Esophagus (tissue), 2 donors: ENCODE measurements around the gene ZNF8. TPM values are rescaled to one million over a fixed set of nuclear protein-coding genes. Genes with fewer than 3 reads are reported as not detected.
"Not testable (repeated sequence)": the region's sequence is repeated elsewhere in the genome, so short reads cannot be mapped to it uniquely, and the experiment has no call there.

Experiments
- H3K27ac ChIP-seq, 2 donors: one replicate each; pipeline ENCODE4 v1.5.1; 2013; ENCODE audit warnings: low read depth in 2 of 2, mild to moderate bottlenecking in 2 of 2, inconsistent platforms in 1 of 2, low read length in 1 of 2, moderate library complexity in 1 of 2
- H3K27me3 ChIP-seq, 2 donors: one replicate each; pipeline ENCODE4 v1.6.1; 2013; ENCODE audit warnings: low read length in 2 of 2, control low read depth in 1 of 2, mild to moderate bottlenecking in 1 of 2; ENCODE audit not compliant: insufficient read depth in 2 of 2, control insufficient read depth in 1 of 2
- H3K36me3 ChIP-seq, 2 donors: one replicate each; pipeline ENCODE4 v1.6.1; 2013; ENCODE audit warnings: low read length in 1 of 2; ENCODE audit not compliant: control insufficient read depth in 2 of 2, insufficient read depth in 2 of 2
- H3K4me1 ChIP-seq, 2 donors: one replicate each; pipeline ENCODE4 v1.6.1; 2013; ENCODE audit warnings: low read length in 1 of 2; ENCODE audit not compliant: control insufficient read depth in 2 of 2, insufficient read depth in 2 of 2
- H3K4me3 ChIP-seq, 2 donors: one replicate each; pipeline ENCODE4 v1.5.1; 2013; ENCODE audit warnings: low read length in 2 of 2, mild to moderate bottlenecking in 2 of 2, low read depth in 1 of 2, moderate library complexity in 1 of 2
- H3K9me3 ChIP-seq, 2 donors: one replicate each; pipeline ENCODE4 v1.6.1; 2013; ENCODE audit warnings: mild to moderate bottlenecking in 2 of 2, low read depth in 1 of 2, low read length in 1 of 2, moderate library complexity in 1 of 2; ENCODE audit not compliant: control insufficient read depth in 2 of 2, insufficient read depth in 1 of 2
- WGBS, 2 donors: extraction: QIAGEN DNeasy Blood & Tissue Kit; methylation state at CpG; one replicate each; pipeline ENCODE4 v1.1.7; 2013; 5-methylcytosine and 5-hydroxymethylcytosine counted together
- polyA plus RNA-seq, 2 donors: library from polyadenylated mRNA; stranded (reverse); fragments of 200-250 nt; gene quantifications; one replicate each; pipeline ENCODE4 v1.2.3, GENCODE V29; 2013
- donor health status: healthy with polysubstance abuse.
- donor health status: Bipolar disorder and iron deficiency.

ZNF8 gene
- polyA plus RNA-seq, 2 donors: 0.91 to 1.6 TPM

DNA sequence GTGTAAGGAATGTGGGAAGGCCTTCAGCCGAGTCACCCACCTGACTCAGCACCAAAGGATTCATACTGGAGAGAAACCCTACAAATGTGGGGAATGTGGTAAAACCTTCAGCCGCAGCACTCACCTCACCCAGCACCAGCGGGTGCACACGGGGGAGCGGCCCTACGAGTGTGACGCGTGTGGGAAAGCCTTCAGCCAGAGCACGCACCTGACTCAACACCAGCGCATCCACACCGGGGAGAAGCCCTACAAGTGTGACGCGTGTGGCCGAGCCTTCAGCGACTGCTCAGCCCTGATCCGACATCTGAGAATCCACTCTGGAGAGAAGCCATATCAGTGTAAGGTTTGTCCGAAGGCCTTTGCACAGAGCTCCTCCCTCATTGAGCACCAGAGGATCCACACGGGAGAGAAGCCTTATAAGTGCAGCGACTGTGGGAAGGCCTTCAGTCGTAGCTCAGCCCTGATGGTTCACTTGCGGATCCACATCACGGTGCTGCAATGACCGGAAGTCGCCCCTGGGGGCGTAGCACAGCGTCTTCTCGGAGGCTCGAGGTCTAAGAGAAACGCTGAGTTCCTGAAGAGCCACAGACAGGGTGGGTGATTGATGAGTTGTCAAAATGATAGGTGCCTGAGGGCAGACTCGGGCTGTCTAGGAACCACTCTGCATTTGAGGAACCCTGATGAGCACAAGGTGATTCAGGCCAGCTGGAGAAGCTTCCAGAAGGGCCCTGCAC lies 60.2 kb downstream of the ZNF8 start:
- no peak overlapping the region for H3K4me3 ChIP-seq
- H3K27ac ChIP-seq: no peak overlapping the region
- no peaks in the 10 kb centered on the region for H3K4me1 ChIP-seq
- no peaks in the 10 kb centered on the region for H3K27me3 ChIP-seq
- H3K36me3 ChIP-seq: peaks cover 19 to 36% of the 10 kb centered on the region in 2 donors
- WGBS, 2 donors: 84 to 87% methylated on average over 30 of the region's 30 CpGs
- peaks cover 0 to 14% of the 10 kb centered on the region in 2 donors for H3K9me3 ChIP-seq

DNA sequence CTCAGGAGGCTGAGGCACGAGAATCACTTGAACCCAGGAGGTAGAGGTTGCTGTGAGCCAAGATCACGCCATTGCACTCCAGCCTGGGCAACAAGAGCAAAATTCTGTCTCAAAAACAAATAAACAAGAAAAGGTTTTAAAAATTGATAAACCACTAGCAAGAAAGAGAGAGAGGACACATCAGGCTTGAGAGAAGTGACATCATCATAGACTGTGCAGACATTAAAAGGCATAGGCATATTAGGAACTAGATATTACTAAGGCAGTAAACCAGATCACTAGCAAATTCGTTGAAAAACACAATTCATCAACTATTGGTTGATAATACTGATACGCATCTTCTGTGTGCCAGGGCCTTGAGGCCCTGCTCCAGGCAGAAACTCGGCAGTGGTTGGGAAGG lies 66.8 kb downstream of the ZNF8 start:
- Histone ChIP-seq H3K4me3 (no peak overlapping the region), H3K36me3 (no peaks in the 10 kb centered on the region), H3K9me3 (peaks cover 0 to under 1% of the 10 kb centered on the region in 2 donors), H3K27ac (no peak overlapping the region), H3K4me1 (peaks cover 0 to 5% of the 10 kb centered on the region in 2 donors), H3K27me3 (peaks cover 0 to 3% of the 10 kb centered on the region in 2 donors)
- WGBS, 2 donors: 70 to 71% methylated on average over 5 of the region's 5 CpGs

DNA sequence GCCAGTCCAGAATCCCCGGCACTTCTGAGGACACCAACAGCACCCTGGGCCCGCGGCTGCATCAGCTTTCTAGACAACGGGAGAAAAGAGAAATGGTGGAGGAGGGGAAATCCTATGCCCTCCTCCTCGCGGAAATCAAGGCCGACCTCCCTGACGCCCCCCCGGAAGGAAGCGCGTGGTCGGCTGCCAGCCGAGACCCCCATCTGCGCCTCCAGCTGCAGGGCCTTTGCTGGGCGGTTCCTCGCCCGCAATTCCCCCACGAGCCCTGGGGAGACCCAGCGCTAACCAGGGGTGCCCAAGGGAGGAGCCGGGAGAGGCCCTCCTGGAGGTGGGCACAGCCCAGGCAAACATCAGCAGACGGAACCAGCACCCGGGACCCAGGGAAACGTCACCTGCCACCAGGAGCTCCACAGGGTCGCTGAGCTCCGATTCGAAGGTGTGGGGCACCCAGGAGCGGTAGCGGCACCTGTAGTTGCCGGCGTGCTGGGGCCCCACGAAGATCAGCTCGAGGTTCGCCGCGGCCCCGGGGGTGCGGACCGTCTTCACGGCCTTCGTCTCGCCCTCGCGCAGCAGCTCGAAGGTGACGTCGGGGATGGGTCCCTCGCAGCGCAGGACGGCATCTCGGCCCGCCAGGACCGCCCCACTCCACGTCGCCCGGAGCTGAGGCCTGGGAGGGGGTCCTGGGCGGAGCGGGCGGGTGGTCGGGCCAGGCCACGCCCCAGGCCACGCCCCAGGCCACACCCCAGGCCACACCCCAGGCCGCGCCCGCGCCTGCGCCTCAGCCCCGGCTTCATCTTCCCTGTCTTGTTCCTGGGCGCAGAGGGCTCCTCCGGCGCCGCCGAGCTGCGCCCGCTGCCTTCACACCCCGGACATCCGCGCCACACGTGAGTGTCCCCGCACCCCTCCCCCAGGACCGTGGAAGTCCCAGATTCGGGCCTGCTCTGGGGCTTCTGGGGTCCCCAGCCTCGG lies 68.5 kb downstream of the ZNF8 start:
- Histone ChIP-seq H3K27ac (peak overlapping the region; percentile 65 to 68), H3K36me3 (no peaks in the 10 kb centered on the region), H3K27me3 (peaks cover 0 to 3% of the 10 kb centered on the region in 2 donors), H3K4me3 (peak overlapping the region; percentile 32 to 49), H3K4me1 (peaks cover 0 to 5% of the 10 kb centered on the region in 2 donors), H3K9me3 (peaks cover 2 to 6% of the 10 kb centered on the region in 2 donors)
- 5% methylated on average over 68 to 82 of the region's 82 CpGs for WGBS, 2 donors

DNA sequence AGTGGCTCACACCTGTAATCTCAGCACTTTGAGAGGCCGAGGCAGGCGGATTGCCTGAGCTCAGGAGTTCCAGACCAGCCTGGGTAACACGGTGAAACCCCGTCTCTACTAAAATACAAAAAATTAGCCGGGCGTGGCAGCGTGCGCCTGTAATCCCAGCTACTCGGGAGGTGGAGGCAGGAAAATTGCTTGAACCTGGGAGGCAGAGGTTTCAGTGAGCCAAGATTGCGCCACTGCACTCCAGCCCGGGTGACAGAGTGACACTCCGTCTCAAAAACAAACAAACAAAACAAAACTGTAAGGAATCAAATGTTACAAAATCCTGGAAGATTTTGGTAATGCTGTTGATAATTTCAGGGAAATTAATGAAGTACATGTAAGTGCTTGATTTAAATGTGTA lies 69.3 kb downstream of the ZNF8 start:
- 15 to 17% methylated on average over 12 of the region's 12 CpGs for WGBS, 2 donors
- H3K36me3 ChIP-seq, H3K4me1 ChIP-seq, H3K9me3 ChIP-seq, H3K27ac ChIP-seq, H3K27me3 ChIP-seq: not testable (repeated sequence)
- peak overlapping the region; percentile 32 to 49 for H3K4me3 ChIP-seq

DNA sequence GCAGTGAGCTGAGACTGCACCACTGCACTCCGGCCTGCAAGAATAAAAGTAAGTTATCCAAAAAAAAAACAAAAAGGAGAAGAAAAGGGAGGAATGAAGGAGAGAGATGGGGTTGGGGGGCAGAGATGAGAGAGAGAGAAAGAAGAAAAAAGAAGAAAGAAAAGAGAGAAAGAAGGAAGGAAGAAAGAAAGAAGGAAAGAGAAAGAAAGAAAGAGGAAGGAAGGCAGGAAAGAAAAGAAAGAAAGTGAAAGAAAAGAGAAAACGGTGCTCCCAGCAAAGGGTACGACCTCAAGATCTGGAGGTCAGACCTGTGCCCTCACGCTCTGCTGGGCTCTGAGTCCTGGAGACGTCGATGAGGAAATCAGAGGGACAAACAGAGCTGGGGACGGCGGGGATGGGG lies 70.8 kb downstream of the ZNF8 start:
- 58 to 59% methylated on average over 8 of the region's 8 CpGs for WGBS, 2 donors
- Histone ChIP-seq H3K4me3 (no peak overlapping the region), H3K36me3 (no peaks in the 10 kb centered on the region), H3K27me3 (peaks cover 0 to 3% of the 10 kb centered on the region in 2 donors), H3K4me1 (peaks cover 0 to 5% of the 10 kb centered on the region in 2 donors), H3K27ac (no peak overlapping the region), H3K9me3 (peaks cover 2 to 6% of the 10 kb centered on the region in 2 donors)

DNA sequence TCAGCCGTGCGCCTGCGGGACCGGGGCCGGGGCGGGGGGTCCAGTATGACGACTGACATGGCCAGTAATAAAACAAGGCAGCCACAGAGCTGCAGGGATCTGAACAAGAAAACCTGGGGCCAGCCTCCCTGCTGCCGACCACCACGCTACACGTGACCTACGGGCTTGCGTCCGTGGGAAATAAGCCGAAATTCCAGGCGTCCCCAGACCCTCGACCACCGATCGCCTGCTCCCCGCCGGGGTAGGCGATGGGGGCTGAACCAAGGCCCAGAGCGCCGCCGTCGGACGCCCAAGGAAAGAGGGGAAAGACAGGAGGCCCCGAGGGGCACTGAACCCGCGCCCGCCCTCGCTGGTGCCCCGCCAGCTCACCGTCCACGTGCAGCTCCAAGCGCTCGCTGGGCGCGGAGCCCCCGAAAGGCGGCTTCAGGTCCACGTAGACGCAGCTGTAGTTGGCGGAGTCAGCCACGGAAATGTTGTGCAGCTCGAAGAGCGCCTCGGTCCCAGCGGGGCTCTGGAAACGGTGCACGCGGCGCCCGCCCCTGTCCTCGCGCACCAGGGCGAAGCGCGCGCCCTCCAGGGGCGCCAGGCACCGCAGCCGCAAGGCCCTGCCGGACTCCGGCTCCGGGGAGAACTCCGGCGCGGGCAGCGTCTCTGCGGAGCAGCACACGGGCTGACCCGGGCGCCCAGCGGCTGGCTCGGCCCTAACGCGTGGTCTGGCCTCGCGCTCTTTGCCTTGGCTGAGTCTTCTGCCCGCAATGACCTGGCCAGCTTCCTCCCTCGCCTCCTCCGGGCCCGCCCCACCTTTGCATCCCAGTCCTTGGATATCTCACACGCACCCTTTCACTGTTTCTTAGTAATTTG lies 71.5 kb downstream of the ZNF8 start:
- Histone ChIP-seq H3K4me3 (no peak overlapping the region), H3K4me1 (peaks cover 0 to 5% of the 10 kb centered on the region in 2 donors)

GRCh38 chr19:58350871-58351557 lies 72.3 kb downstream of the ZNF8 start:
- Histone ChIP-seq H3K4me3 (no peak overlapping the region), H3K4me1 (peaks cover 2 to 5% of the 10 kb centered on the region in 2 donors), H3K27me3 (peaks cover 0 to 3% of the 10 kb centered on the region in 2 donors), H3K9me3 (peaks cover 3 to 6% of the 10 kb centered on the region in 2 donors), H3K36me3 (no peaks in the 10 kb centered on the region), H3K27ac (no peak overlapping the region)
- whole genome bisulfite sequencing, 2 donors: 72 to 76% methylated on average over 34 of the region's 34 CpGs

More for the DNA sequence above, 71.5 kb downstream of the ZNF8 start:
- Histone ChIP-seq H3K9me3 (peaks cover 2 to 6% of the 10 kb centered on the region in 2 donors), H3K27ac (no peak overlapping the region), H3K27me3 (peaks cover 0 to 3% of the 10 kb centered on the region in 2 donors), H3K36me3 (no peaks in the 10 kb centered on the region)
- 34 to 38% methylated on average over 77 to 84 of the region's 84 CpGs for WGBS, 2 donors

DNA sequence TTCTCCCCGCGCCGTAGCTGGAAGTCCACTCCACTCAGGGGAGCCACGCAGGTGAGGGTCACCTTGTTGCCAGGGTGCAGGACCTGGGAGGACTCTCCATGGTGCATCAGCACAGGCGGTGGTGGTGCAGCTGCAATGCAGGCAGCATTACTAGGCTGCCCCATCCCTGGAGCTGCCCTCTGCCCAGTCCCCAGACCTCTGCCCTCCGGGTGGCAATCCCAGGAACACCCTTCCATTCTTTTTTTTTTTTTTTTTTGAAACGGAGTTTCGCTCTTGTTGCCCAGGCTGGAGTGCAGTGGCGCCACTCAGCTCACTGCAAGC lies 72.8 kb downstream of the ZNF8 start:
- Histone ChIP-seq H3K27me3 (peaks cover 0 to 3% of the 10 kb centered on the region in 2 donors), H3K4me1 (peaks cover 3 to 8% of the 10 kb centered on the region in 2 donors), H3K36me3 (no peaks in the 10 kb centered on the region), H3K4me3 (no peak overlapping the region), H3K9me3 (peaks cover 6 to 8% of the 10 kb centered on the region in 2 donors), H3K27ac (no peak overlapping the region)
- WGBS, 2 donors: 84 to 89% methylated on average over 7 to 9 of the region's 9 CpGs
